ENCODE data around the gene YBX3.
"Not testable (repeated sequence)": the region's sequence is repeated elsewhere in the genome, so short reads cannot be mapped to it uniquely, and the experiment has no call there.

Gene YBX3

GRCh38 chr12:10749700-10750384 lies 26.7 kb upstream of the YBX3 start:
- peak overlapping the region; percentile 33; the same call in 1 of the 2 replicates for H3K4me3 ChIP-seq (replicated peaks; ENCODE audit: low read depth, low read length)
- peak; percentile 89 for DNase-seq (ENCODE audit: extremely low read depth, low read depth)
- TF ChIP-seq, protein P1, sequence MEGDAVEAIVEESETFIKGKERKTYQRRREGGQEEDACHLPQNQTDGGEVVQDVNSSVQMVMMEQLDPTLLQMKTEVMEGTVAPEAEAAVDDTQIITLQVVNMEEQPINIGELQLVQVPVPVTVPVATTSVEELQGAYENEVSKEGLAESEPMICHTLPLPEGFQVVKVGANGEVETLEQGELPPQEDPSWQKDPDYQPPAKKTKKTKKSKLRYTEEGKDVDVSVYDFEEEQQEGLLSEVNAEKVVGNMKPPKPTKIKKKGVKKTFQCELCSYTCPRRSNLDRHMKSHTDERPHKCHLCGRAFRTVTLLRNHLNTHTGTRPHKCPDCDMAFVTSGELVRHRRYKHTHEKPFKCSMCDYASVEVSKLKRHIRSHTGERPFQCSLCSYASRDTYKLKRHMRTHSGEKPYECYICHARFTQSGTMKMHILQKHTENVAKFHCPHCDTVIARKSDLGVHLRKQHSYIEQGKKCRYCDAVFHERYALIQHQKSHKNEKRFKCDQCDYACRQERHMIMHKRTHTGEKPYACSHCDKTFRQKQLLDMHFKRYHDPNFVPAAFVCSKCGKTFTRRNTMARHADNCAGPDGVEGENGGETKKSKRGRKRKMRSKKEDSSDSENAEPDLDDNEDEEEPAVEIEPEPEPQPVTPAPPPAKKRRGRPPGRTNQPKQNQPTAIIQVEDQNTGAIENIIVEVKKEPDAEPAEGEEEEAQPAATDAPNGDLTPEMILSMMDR (IDR thresholded peaks at IDR 0.05; ENCODE audit: low read depth, low read length, missing control alignments), result peak; percentile 85

- H3K4me3 ChIP-seq (replicated peaks; ENCODE audit: low read depth, low read length), result no peak overlapping the region
- TF ChIP-seq, protein P1 (IDR thresholded peaks at IDR 0.05; ENCODE audit: low read depth, low read length, missing control alignments), result no peak
- DNase-seq (ENCODE audit: extremely low read depth, low read depth), result no peak
Measured at GRCh38 chr12:10747730-10748129, 24.6 kb upstream of the YBX3 start.

DNA sequence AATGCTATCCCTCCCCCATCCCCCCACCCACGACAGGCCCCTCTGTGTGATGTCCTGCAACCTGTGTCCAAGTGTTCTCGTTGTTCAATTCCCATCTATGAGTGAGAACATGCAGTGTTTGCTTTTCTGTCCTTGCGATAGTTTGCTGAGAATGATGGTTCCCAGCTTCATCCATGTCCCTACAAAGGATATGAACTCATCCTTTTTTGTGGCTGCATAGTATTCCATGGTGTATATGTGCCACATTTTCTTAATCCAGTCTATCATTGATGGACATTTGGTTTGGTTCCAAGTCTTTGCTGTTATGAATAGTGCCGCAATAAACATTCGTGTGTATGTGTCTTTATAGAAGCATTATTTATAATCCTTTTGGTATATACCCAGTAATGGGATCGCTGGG lies 20.3 kb upstream of the YBX3 start:
- not testable (repeated sequence) for DNase-seq (ENCODE audit: extremely low read depth, low read depth)

GRCh38 chr12:10741845-10742244 lies 18.7 kb upstream of the YBX3 start:
- no peak for DNase-seq (ENCODE audit: extremely low read depth, low read depth)
- no peak overlapping the region for H3K4me3 ChIP-seq (replicated peaks; ENCODE audit: low read depth, low read length)
- TF ChIP-seq, protein P1 (IDR thresholded peaks at IDR 0.05; ENCODE audit: low read depth, low read length, missing control alignments), result no peak

More for the DNA sequence above, 20.3 kb upstream of the YBX3 start:
- H3K4me3 ChIP-seq (replicated peaks; ENCODE audit: low read depth, low read length), result not testable (repeated sequence)

DNA sequence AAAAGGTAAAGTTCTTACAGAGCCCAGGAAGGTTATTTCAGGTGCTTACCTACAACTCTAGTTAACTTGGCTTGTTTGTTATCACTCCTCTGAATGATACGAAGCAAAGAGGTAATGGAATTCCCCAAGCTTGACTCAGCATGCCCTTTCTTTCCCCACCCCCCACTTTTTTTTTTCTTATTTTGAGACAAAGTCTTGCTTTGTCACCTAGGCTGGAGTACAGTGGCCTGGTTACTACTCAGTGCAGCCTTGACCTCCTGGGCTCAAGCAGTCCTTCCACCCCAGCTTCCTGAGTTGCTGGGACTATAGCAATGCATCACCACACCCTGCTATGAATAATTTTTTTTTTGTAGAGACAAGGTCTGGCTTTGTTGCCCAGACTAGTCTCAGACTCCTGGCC lies 17.1 kb upstream of the YBX3 start:
- TF ChIP-seq, protein P1 (IDR thresholded peaks at IDR 0.05; ENCODE audit: low read depth, low read length, missing control alignments), result no peak
- DNase-seq (ENCODE audit: extremely low read depth, low read depth), result no peak
- H3K4me3 ChIP-seq (replicated peaks; ENCODE audit: low read depth, low read length), result no peak overlapping the region

DNA sequence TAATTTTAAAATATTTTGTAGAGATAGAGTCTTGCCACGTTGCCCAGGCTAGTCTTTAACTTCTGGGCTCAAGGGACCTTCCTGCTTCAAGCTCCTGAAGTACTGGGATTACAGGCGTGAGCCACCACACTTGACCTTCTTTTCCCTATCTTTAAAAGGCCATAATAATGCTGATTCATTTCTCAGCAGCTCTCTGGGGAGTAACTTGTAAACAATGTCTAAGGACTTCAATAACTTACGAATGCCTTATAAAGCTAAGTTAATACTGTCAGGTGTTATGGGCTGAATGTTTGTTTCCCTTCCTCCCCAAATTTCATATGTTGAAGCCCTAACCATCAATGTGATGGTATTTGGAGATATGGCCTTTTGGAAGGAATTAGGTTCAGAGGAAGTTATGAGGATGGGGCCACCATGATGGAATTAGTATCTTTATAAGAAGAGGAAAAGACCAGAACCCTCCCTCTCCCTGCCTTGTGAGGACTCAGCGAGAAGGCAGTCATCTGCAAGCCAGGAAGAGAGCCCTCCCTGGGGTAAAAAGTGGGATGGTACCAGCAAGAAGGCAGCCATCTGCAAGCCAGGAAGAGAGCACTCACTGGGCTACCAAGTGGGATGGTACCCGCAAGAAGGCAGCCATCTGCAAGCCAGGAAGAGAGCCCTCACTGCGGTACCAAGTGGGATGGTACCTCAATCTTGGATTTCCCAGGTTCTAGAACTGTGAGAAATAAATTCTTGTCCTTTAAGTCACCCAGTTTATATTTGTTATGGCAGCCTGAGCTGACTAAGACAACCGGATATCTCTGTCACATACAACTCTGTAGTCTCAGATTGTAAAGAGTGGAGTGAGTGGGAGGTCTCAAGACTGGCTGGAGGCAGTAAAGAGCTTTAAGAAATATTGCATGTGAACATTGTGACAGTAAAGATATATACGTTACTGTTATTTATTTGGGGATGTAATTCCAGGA lies 16.3 kb upstream of the YBX3 start:
- H3K4me3 ChIP-seq (replicated peaks; ENCODE audit: low read depth, low read length), result no peak overlapping the region
- no peak for DNase-seq (ENCODE audit: extremely low read depth, low read depth)
- TF ChIP-seq, protein P1 (IDR thresholded peaks at IDR 0.05; ENCODE audit: low read depth, low read length, missing control alignments), result no peak

- no peak overlapping the region for H3K4me3 ChIP-seq (replicated peaks; ENCODE audit: low read depth, low read length)
- no peak for DNase-seq (ENCODE audit: extremely low read depth, low read depth)
- TF ChIP-seq, protein P1 (IDR thresholded peaks at IDR 0.05; ENCODE audit: low read depth, low read length, missing control alignments), result no peak
Measured at GRCh38 chr12:10737249-10737648, 14.1 kb upstream of the YBX3 start.

All from HFF-Myc (cell line).